SK-N-SH treated with all-trans-retinoic acid at 6 μM for 48 hours (cell line): ENCODE results near the gene SC5D.

Experiments used
- ATAC-seq: fragments of 200-7000 bp; cut with Tn5 transposase; 3 replicates; pipeline ENCODE4 v1.9.1; 2020; ENCODE audit warnings: mild to moderate bottlenecking, moderate library complexity
- ARNTL ChIP-seq: fragments of 450-650 bp; formaldehyde crosslinking; IDR thresholded peaks from 2 replicates; pipeline ENCODE4 v1.5.0; 2020; ENCODE audit warnings: low read depth, mild to moderate bottlenecking, moderate library complexity, borderline replicate concordance
- BACH2 ChIP-seq: fragments of 250-450 bp; sonication (Bioruptor Pico); IDR thresholded peaks from 2 replicates; pipeline ENCODE4 v1.9.0; 2021; ENCODE audit warnings: mild to moderate bottlenecking, borderline replicate concordance
- CSDC2 ChIP-seq: fragments of 250-450 bp; sonication (Bioruptor Pico); IDR thresholded peaks from 2 replicates; pipeline ENCODE4 v1.5.0; 2020; ENCODE audit warnings: mild to moderate bottlenecking, moderate library complexity
- ESRRG ChIP-seq: fragments of 250-450 bp; sonication (Bioruptor Pico); IDR thresholded peaks from 2 replicates; pipeline ENCODE4 v1.6.1; 2021; ENCODE audit warnings: mild to moderate bottlenecking
- GLIS3 ChIP-seq: fragments of 250-450 bp; sonication (Bioruptor Pico); IDR thresholded peaks from 2 replicates; pipeline ENCODE4 v1.5.0; 2020; ENCODE audit warnings: mild to moderate bottlenecking, moderate library complexity
- ISL1 ChIP-seq: fragments of 250-450 bp; sonication (Bioruptor Pico); IDR thresholded peaks from 2 replicates; pipeline ENCODE4 v2.1.2; 2022; ENCODE audit warnings: mild to moderate bottlenecking, moderate library complexity
- OSR1 ChIP-seq: fragments of 250-450 bp; sonication (Bioruptor Pico); IDR thresholded peaks from 2 replicates; pipeline ENCODE4 v1.8.0; 2022; ENCODE audit warnings: moderate library complexity, mild to moderate bottlenecking, inconsistent platforms
- PPARA ChIP-seq: fragments of 250-450 bp; sonication (Bioruptor Pico); IDR thresholded peaks from 2 replicates; pipeline ENCODE4 v1.5.0; 2020; ENCODE audit warnings: mild to moderate bottlenecking, borderline replicate concordance
- RARB ChIP-seq: fragments of 250-450 bp; sonication (Bioruptor Pico); IDR thresholded peaks from 2 replicates; pipeline ENCODE4 v1.8.0; 2021; ENCODE audit warnings: mild to moderate bottlenecking, moderate library complexity
- SNAI2 ChIP-seq: fragments of 250-450 bp; sonication (Bioruptor Pico); IDR thresholded peaks from 2 replicates; pipeline ENCODE4 v1.5.0; 2020; ENCODE audit warnings: mild to moderate bottlenecking, moderate library complexity
- TOX ChIP-seq: fragments of 250-450 bp; sonication (Bioruptor Pico); IDR thresholded peaks from 2 replicates; pipeline ENCODE4 v1.8.0; 2021; ENCODE audit warnings: mild to moderate bottlenecking, moderate library complexity, borderline replicate concordance
- ZC3H10 ChIP-seq: fragments of 250-450 bp; sonication (Bioruptor Pico); IDR thresholded peaks from 2 replicates; pipeline ENCODE4 v1.5.1; 2021; ENCODE audit warnings: mild to moderate bottlenecking, moderate library complexity
- ZFP3 ChIP-seq: fragments of 250-450 bp; sonication (Bioruptor Pico); IDR thresholded peaks from 2 replicates; pipeline ENCODE4 v1.5.0; 2020; ENCODE audit warnings: mild to moderate bottlenecking, moderate library complexity
- ZFP30 ChIP-seq: fragments of 450-650 bp; formaldehyde crosslinking; IDR thresholded peaks from 2 replicates; pipeline ENCODE4 v1.5.0; 2022; ENCODE audit warnings: mild to moderate bottlenecking, moderate library complexity
- ZNF565 ChIP-seq: fragments of 450-650 bp; formaldehyde crosslinking; conservative IDR thresholded peaks from 2 replicates; pipeline ENCODE4 v1.5.0; 2020; ENCODE audit warnings: low read depth, mild to moderate bottlenecking, moderate library complexity
- ZNF70 ChIP-seq: fragments of 450-650 bp; formaldehyde crosslinking; IDR thresholded peaks from 2 replicates; pipeline ENCODE4 v1.5.0; 2020; ENCODE audit warnings: mild to moderate bottlenecking, moderate library complexity
- ZNF8 ChIP-seq: fragments of 450-650 bp; formaldehyde crosslinking; IDR thresholded peaks from 2 replicates; pipeline ENCODE4 v1.5.0; 2020; ENCODE audit warnings: mild to moderate bottlenecking, moderate library complexity
- TF ChIP-seq, protein P1 (sequence below): fragments of 250-450 bp; sonication (Bioruptor Pico); IDR thresholded peaks from 2 replicates; pipeline ENCODE4 v1.8.0; 2020; ENCODE audit warnings: mild to moderate bottlenecking, moderate library complexity, borderline replicate concordance
- TF ChIP-seq, protein P2 (sequence below): fragments of 250-450 bp; sonication (Bioruptor Pico); IDR thresholded peaks from 2 replicates; pipeline ENCODE4 v1.5.1; 2020; ENCODE audit warnings: low read depth, mild to moderate bottlenecking, moderate library complexity
- TF ChIP-seq, protein P3 (sequence below): fragments of 250-450 bp; sonication (Bioruptor Pico); IDR thresholded peaks from 2 replicates; pipeline ENCODE4 v1.5.1; 2021; ENCODE audit warnings: mild to moderate bottlenecking, moderate library complexity
- TF ChIP-seq, protein P4 (sequence below): fragments of 250-450 bp; sonication (Bioruptor Pico); IDR thresholded peaks from 2 replicates; pipeline ENCODE4 v1.5.0; 2020; ENCODE audit warnings: mild to moderate bottlenecking, moderate library complexity

The SC5D gene

DNA sequence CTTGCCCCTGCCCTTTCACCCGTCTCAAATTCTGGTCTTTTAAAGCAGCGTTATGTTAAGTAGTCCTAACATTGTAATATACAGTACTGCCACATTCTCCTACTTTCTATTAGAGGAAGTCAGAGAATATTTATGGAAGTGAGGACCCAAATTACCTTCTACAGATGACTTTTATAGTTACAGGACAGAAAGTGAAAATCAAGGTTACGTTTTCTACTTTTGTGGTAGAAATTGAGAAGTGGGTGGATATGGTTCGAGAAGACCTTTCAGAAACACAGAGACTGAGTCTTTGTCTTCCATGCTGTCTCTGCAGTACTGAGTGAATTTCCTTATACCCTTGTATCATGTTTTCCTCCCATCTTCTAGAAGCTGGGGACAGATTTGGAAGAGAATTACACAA, 17.1 kb downstream of the SC5D start:
- no peak for TF ChIP-seq ZNF8 (CRISPR knock-in tag)
- no peak for TF ChIP-seq RARB (CRISPR knock-in tag)
- TF ChIP-seq ISL1 (CRISPR knock-in tag): no peak
- TF ChIP-seq ZFP30 (CRISPR knock-in tag): no peak
- TF ChIP-seq BACH2 (CRISPR knock-in tag): no peak
- no peak for TF ChIP-seq GLIS3 (CRISPR knock-in tag)
- TF ChIP-seq SNAI2: no peak
- no peak for TF ChIP-seq ZFP3
- no peak for TF ChIP-seq ARNTL (CRISPR knock-in tag)
- no peak for TF ChIP-seq ZNF565 (CRISPR knock-in tag)
- TF ChIP-seq ZNF70: no peak
- TF ChIP-seq TOX (CRISPR knock-in tag): no peak
- TF ChIP-seq, protein P1, sequence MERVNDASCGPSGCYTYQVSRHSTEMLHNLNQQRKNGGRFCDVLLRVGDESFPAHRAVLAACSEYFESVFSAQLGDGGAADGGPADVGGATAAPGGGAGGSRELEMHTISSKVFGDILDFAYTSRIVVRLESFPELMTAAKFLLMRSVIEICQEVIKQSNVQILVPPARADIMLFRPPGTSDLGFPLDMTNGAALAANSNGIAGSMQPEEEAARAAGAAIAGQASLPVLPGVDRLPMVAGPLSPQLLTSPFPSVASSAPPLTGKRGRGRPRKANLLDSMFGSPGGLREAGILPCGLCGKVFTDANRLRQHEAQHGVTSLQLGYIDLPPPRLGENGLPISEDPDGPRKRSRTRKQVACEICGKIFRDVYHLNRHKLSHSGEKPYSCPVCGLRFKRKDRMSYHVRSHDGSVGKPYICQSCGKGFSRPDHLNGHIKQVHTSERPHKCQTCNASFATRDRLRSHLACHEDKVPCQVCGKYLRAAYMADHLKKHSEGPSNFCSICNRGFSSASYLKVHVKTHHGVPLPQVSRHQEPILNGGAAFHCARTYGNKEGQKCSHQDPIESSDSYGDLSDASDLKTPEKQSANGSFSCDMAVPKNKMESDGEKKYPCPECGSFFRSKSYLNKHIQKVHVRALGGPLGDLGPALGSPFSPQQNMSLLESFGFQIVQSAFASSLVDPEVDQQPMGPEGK (CRISPR knock-in tag): no peak
- no peak for ATAC-seq

DNA sequence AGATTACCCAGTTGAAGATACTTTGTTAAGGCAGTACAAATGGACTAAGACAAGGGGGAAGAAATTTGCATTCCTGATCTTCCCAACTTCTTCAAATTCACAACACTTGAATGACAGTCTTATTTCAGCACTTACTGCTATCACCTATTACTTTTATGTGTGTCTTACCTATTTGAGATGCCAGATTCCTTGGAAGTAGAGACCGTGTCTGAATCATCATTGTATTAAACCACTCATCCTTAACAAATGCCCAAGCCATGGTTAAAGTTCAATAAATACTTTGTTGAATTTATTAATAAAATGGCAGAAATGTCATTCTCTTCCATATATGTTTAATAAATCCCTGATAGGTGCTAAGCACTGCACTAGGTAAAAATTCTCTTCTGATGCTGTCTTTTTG, 18.3 kb downstream of the SC5D start:
- no peak for ATAC-seq
- no peak for TF ChIP-seq TOX (CRISPR knock-in tag)
- TF ChIP-seq ZNF70: no peak
- no peak for TF ChIP-seq ZFP3
- no peak for TF ChIP-seq ISL1 (CRISPR knock-in tag)
- TF ChIP-seq, protein P1 (CRISPR knock-in tag): no peak
- no peak for TF ChIP-seq PPARA
- no peak for TF ChIP-seq ZFP30 (CRISPR knock-in tag)
- no peak for TF ChIP-seq RARB (CRISPR knock-in tag)
- TF ChIP-seq, protein P2, sequence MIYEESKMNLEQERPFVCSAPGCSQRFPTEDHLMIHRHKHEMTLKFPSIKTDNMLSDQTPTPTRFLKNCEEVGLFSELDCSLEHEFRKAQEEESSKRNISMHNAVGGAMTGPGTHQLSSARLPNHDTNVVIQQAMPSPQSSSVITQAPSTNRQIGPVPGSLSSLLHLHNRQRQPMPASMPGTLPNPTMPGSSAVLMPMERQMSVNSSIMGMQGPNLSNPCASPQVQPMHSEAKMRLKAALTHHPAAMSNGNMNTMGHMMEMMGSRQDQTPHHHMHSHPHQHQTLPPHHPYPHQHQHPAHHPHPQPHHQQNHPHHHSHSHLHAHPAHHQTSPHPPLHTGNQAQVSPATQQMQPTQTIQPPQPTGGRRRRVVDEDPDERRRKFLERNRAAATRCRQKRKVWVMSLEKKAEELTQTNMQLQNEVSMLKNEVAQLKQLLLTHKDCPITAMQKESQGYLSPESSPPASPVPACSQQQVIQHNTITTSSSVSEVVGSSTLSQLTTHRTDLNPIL: no peak
- no peak for TF ChIP-seq SNAI2
- TF ChIP-seq, protein P3, sequence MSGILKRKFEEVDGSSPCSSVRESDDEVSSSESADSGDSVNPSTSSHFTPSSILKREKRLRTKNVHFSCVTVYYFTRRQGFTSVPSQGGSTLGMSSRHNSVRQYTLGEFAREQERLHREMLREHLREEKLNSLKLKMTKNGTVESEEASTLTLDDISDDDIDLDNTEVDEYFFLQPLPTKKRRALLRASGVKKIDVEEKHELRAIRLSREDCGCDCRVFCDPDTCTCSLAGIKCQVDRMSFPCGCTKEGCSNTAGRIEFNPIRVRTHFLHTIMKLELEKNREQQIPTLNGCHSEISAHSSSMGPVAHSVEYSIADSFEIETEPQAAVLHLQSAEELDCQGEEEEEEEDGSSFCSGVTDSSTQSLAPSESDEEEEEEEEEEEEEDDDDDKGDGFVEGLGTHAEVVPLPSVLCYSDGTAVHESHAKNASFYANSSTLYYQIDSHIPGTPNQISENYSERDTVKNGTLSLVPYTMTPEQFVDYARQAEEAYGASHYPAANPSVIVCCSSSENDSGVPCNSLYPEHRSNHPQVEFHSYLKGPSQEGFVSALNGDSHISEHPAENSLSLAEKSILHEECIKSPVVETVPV (CRISPR knock-in tag): no peak
- no peak for TF ChIP-seq ZC3H10
- no peak for TF ChIP-seq OSR1
- no peak for TF ChIP-seq BACH2 (CRISPR knock-in tag)

DNA sequence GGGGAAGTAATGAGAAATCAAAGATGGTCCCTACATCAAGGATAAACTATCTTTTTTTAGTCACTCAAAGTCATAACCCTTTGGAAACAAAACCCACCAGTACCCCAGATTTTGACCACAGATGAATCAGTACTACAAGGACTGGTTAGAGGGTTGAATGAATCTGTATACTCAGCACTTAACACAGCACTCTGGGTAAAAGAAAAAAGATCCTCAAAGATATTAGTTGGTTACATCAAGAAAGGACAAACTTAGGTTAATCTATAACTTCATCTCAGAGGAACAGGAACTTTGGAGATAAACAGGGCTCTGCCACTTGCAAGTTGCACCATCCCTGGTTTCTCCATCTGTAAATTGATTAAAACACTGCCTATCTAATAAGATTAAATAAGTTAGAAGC, 18.8 kb downstream of the SC5D start:
- TF ChIP-seq GLIS3 (CRISPR knock-in tag) (no peak), ESRRG (CRISPR knock-in tag) (no peak), SNAI2 (no peak), PPARA (no peak), ZNF70 (no peak)
- TF ChIP-seq, protein P1 (CRISPR knock-in tag): no peak
- ATAC-seq: no peak

DNA sequence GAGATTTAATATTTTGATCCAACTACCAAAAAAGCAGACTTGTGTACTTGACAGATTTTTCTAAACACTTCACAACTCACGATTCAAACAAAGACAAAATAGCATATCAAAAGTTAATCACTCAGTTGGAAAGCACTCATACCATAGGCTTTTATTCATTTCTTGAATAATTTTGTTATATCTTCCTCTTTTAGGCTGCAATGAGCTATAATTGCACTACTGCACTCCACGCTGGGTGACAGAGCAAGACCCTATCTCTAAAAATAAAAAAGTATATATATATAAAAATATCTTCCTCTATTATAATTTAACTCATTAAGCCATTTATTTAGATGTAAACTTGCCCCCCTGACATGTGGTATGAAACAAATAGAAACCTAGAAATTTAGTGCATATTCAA, 19.9 kb downstream of the SC5D start:
- TF ChIP-seq, protein P3 (CRISPR knock-in tag): no peak
- no peak for TF ChIP-seq GLIS3 (CRISPR knock-in tag)
- no peak for TF ChIP-seq SNAI2
- no peak for TF ChIP-seq ZFP3
- TF ChIP-seq RARB (CRISPR knock-in tag): no peak
- no peak for TF ChIP-seq PPARA
- TF ChIP-seq CSDC2 (CRISPR knock-in tag): no peak
- TF ChIP-seq, protein P4, sequence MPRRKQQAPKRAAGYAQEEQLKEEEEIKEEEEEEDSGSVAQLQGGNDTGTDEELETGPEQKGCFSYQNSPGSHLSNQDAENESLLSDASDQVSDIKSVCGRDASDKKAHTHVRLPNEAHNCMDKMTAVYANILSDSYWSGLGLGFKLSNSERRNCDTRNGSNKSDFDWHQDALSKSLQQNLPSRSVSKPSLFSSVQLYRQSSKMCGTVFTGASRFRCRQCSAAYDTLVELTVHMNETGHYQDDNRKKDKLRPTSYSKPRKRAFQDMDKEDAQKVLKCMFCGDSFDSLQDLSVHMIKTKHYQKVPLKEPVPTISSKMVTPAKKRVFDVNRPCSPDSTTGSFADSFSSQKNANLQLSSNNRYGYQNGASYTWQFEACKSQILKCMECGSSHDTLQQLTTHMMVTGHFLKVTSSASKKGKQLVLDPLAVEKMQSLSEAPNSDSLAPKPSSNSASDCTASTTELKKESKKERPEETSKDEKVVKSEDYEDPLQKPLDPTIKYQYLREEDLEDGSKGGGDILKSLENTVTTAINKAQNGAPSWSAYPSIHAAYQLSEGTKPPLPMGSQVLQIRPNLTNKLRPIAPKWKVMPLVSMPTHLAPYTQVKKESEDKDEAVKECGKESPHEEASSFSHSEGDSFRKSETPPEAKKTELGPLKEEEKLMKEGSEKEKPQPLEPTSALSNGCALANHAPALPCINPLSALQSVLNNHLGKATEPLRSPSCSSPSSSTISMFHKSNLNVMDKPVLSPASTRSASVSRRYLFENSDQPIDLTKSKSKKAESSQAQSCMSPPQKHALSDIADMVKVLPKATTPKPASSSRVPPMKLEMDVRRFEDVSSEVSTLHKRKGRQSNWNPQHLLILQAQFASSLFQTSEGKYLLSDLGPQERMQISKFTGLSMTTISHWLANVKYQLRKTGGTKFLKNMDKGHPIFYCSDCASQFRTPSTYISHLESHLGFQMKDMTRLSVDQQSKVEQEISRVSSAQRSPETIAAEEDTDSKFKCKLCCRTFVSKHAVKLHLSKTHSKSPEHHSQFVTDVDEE (CRISPR knock-in tag): no peak
- ATAC-seq: no peak
